ENCODE measurements around the gene TAF1C.

The TAF1C gene

DNA sequence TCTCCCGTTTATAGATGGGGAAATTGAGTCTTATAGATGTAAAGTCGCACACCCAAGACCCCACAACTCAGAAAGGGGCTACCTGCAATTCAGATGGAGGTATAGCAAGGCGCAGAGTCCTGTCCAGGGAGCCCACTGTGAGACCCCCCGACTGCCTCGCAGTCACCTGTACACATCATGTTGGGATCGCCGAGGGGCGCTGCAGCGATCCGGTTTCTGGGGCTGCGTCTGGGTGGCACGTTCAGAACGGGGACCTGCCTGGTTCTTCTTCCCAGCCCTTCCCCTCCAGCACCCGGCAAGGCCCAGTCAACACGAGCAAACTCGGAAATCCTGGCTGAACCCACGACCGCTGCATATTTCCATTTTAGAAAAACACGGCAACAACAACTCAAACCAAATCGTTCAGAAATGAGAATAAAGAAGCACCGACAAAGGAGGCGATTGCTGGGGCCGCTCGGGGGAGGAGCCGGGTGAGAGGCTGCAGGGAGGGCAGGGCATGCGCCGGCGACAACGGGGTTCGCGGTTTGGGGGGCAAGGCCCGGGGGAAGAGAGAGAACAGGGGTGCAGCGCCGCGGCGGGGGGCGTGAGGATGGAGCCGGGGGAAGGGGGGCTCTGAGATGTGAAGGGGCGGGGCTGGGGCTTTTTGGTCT lies 42.5 kb downstream of the TAF1C start:
- in situ Hi-C loops (cut with HindIII; ENCODE audit: low pct_ligation_motif_present, low sequenced_read_pairs): no loop called here
- Histone ChIP-seq H3K27me3 (replicated peaks) (no peaks in the 10 kb centered on the region), H3K36me3 (replicated peaks) (no peaks in the 10 kb centered on the region), H3K27ac (no peak overlapping the region), H3K4me3 (ENCODE audit: low read depth, low read length) (peak overlapping the region; percentile 84)
- no peak for DNase-seq
- TF ChIP-seq, protein P1, sequence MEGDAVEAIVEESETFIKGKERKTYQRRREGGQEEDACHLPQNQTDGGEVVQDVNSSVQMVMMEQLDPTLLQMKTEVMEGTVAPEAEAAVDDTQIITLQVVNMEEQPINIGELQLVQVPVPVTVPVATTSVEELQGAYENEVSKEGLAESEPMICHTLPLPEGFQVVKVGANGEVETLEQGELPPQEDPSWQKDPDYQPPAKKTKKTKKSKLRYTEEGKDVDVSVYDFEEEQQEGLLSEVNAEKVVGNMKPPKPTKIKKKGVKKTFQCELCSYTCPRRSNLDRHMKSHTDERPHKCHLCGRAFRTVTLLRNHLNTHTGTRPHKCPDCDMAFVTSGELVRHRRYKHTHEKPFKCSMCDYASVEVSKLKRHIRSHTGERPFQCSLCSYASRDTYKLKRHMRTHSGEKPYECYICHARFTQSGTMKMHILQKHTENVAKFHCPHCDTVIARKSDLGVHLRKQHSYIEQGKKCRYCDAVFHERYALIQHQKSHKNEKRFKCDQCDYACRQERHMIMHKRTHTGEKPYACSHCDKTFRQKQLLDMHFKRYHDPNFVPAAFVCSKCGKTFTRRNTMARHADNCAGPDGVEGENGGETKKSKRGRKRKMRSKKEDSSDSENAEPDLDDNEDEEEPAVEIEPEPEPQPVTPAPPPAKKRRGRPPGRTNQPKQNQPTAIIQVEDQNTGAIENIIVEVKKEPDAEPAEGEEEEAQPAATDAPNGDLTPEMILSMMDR (IDR thresholded peaks at IDR 0.05; ENCODE audit: low read depth, low read length, missing control alignments): peak; percentile 40

DNA sequence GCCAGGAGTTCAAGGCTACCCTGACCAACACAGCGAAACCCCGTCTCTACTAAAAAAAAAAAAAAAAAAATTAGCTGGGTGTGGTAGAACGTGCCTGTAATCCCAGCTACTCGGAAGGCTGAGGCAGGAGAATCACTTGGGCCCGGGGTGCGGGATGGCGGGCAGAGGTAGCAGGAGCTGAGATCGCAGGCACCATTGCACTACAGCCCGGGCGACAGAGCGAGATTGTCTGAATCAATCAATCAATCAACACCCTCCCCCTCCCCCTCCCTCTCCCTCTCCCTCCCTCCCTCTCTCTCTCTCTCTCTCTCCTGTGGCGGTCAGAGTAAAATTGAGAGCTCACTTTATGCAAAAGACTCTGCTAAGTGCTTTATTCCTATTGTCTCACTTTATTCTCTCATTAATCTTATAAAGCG lies 43.1 kb downstream of the TAF1C start:
- in situ Hi-C loops (cut with HindIII; ENCODE audit: low pct_ligation_motif_present, low sequenced_read_pairs): no loop called here
- no peaks in the 10 kb centered on the region for H3K36me3 ChIP-seq (replicated peaks)
- H3K4me3 ChIP-seq (ENCODE audit: low read depth, low read length): peak overlapping the region; percentile 84
- DNase-seq: no peak
- H3K27ac ChIP-seq: no peak overlapping the region
- no peaks in the 10 kb centered on the region for H3K27me3 ChIP-seq (replicated peaks)
- TF ChIP-seq, protein P1 (IDR thresholded peaks at IDR 0.05; ENCODE audit: low read depth, low read length, missing control alignments): no peak

DNA sequence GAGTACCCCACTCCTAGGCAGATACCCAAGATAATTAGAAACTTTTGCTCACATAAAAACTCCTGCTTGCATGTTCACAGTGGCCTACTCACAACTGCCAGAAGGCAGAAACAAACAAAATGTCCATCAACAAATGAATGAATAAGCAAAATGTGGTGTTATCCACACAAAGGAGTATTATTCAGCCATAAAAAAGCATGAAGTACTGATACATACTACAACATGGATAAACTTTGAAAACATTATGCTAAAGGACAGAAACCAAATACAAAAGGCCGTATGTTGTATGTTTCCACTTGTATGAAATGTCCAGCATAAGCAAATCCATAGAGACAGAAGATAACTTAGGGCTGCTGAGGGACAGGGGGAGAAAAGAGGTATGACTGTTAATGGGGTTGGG lies 43.8 kb downstream of the TAF1C start:
- DNase-seq: no peak
- in situ Hi-C loops (cut with HindIII; ENCODE audit: low pct_ligation_motif_present, low sequenced_read_pairs): no loop called here
- H3K4me3 ChIP-seq (ENCODE audit: low read depth, low read length): no peak overlapping the region
- TF ChIP-seq, protein P1 (IDR thresholded peaks at IDR 0.05; ENCODE audit: low read depth, low read length, missing control alignments): no peak
- H3K27me3 ChIP-seq (replicated peaks): no peaks in the 10 kb centered on the region
- H3K27ac ChIP-seq: no peak overlapping the region
- H3K36me3 ChIP-seq (replicated peaks): no peaks in the 10 kb centered on the region

DNA sequence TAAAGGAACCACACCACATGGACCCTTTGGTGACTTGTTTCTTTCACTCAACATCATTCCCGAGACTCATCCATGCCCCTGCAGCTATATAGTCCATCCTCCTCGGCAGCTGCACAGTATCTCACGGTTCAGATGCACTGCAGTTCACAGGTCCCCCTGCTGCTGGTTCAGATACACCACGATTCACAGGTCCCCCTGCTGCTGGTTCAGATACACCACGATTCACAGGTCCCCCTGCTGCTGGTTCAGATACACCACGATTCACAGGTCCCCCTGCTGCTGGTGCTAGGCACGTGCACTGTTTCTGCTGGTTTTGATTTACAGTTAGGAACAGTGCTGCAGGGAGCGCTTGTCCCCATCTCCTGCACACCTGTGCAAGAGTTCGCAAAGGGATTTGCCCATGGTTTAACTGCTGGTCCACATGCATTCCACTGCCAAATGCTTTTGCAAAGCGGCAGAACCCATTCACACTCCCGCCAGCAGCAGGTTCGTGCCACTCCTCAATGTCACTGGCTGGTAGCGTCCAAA lies 45.6 kb downstream of the TAF1C start:
- H3K36me3 ChIP-seq (replicated peaks): no peaks in the 10 kb centered on the region
- H3K4me3 ChIP-seq (ENCODE audit: low read depth, low read length): no peak overlapping the region
- TF ChIP-seq, protein P1 (IDR thresholded peaks at IDR 0.05; ENCODE audit: low read depth, low read length, missing control alignments): peak; percentile 19
- no peaks in the 10 kb centered on the region for H3K27me3 ChIP-seq (replicated peaks)
- DNase-seq: no peak
- in situ Hi-C loops (cut with HindIII; ENCODE audit: low pct_ligation_motif_present, low sequenced_read_pairs): no loop called here
- H3K27ac ChIP-seq: no peak overlapping the region

DNA sequence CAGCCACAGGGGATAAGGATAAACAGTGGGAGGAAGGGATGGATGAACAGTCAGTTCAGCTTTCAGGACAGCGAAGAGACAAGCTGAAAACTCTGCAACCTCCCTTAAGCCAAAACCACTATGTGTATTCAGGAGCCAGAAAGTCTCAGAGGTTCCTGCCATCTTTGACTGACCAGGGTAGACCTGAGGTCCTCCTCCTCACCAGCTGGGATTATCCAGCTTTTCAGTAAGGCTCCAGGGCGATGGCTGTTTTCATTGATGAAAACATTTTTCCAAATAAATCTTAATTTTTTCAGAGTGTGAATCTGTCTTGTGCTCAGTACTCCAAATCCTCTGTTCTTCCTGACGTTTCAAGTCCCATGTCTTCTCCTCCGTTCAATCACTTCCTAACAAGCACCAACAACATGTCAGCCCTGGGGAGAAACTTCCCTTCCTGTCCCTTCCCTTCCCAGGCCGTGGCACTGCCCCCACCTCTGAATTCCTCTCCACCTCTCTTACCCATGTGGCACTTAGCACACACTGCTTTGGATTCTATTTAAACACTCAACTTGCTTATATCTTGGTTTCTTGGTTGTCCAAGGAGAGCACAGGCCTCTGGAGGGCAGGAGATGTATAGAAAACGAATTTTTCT lies 47.1 kb downstream of the TAF1C start:
- Histone ChIP-seq H3K27me3 (replicated peaks) (no peaks in the 10 kb centered on the region), H3K27ac (no peak overlapping the region), H3K36me3 (replicated peaks) (no peaks in the 10 kb centered on the region), H3K4me3 (ENCODE audit: low read depth, low read length) (no peak overlapping the region)
- DNase-seq: no peak
- in situ Hi-C loops (cut with HindIII; ENCODE audit: low pct_ligation_motif_present, low sequenced_read_pairs): no loop called here
- TF ChIP-seq, protein P1 (IDR thresholded peaks at IDR 0.05; ENCODE audit: low read depth, low read length, missing control alignments): no peak

Data from brain microvascular endothelial cell (primary cell).